Superior temporal gyrus (tissue), 1 donor: Measurements from ENCODE around the gene TNFAIP8L2.
"Not testable (repeated sequence)": the region's sequence is repeated elsewhere in the genome, so short reads cannot be mapped to it uniquely, and the experiment has no call there.

ENCODE experiments used
- DNase-seq: peaks from one replicate; pipeline ENCODE4 v3.0.0-alpha.2; 2016; ENCODE audit errors: extremely low spot score

The TNFAIP8L2 gene

DNA sequence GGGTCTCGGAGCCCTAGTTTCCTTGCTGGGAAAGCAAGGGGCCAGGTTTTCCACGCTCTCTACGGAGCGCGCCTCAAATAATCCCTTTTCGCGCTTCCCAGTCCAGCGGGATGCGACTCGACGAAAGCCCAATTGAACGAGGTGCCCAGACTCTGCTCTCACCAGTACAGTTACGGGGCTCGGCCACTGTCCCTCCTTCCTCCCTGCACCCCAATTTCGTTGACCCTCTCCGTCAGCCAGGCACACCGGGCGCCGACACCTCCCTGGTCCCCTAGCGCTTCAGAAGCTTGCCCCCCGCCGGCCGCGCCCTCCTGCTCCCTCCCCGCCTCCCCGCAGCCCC, 10.4 kb upstream of the TNFAIP8L2 start:
- DNase-seq: no peak

DNA sequence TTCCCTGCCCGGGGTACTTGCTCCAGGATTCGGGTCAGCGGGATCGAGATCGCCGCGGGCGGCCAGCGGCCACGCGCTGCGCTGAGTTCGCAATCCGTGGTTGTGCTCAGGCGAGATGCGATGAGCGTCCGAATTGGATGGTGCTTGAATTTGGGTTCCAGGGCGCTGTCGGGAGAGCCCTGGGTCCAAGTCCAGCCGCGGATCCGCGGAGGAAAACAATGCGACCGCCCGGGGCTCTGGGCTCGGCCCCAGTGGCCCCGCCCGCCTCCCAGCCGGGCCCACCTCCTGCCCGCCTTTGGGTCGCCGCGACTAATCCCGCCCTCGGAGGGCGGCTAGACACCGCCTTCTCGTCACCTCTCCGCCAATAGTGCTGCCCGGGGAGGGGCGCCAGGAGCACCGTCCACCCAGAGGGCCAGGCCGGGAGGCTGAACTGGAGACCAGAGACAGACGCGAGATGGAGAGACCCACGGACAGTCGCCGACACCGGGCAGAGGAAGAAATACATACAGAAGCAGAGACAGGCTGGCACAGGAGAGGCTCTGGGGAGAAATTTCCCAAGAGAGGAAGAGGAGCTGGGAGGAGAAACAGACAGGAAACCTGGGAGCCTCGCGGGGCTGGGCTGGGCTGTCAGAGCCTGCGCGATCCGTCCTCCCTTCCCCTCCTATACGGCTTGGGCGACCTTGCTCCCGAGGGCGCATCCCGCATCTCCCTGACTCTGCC, 9.9 kb upstream of the TNFAIP8L2 start, which contains the start of gene SEMA6C:
SEMA6C (minus strand) TSS at position 220 of the 720 bp plus-strand sequence. CDS start 4,010 bp downstream, outside the sequence.
- peak; percentile 95 for DNase-seq

DNA sequence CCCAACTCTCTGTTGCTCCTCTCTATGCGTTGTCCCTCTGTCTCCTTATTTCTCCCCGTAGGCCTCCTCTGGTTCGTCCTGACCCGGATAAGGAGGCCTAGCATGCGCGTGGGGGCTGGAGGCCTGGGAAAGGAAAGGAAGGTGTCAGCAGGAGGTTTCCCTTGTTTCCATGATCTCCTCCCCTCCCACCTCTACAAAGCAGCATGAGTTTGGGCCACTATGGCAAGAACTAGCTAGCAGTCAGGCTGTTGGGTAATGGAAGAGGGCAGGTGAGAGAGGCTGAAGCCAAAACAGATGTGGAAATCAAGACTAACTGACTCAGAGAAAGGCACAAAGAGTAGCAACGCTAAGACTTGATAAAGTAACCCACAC, 9.3 kb upstream of the TNFAIP8L2 start:
- no peak for DNase-seq

DNA sequence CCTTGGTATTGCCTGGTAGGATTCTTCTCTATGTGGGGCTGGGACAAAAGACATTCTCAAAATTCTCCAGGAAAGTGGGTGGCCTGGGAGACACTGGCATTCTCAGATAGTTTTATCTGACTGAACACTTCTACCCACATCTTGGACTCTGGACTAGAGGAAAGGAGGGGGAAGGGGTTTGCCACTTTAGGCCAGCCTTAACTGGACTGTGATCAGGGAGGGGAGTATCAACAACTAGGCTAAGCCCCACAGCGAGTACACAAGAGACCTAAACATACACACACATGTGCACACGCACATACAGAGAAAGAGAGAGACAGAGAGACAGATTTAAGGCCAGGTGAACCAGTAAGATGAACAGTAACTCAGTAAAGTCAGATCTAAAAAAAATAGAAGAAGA, 8.8 kb upstream of the TNFAIP8L2 start:
- DNase-seq: no peak

DNA sequence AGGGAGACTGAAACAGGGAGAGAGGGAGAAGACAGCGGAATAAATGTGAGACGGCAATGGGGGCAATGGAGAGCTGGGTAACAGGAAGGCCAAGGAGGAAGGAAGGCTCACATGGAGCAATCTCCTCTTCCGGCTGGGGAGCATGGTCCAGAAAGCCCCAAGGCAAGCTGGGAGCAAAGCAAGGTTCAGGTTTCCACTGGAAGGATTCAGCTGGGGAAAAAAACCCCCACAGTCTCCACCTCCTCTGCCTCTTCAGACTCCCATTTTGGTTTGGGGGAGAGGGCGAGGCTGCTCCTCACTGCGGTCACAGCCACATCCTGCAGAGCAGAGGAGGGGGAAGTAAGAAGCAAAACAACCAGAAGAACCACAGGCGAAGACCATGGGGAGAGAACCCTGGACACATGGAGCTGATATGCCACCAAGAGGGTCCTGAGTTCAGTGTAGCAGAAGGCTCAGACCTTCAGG, 650 bp downstream of the TNFAIP8L2 start:
- DNase-seq: no peak

DNA sequence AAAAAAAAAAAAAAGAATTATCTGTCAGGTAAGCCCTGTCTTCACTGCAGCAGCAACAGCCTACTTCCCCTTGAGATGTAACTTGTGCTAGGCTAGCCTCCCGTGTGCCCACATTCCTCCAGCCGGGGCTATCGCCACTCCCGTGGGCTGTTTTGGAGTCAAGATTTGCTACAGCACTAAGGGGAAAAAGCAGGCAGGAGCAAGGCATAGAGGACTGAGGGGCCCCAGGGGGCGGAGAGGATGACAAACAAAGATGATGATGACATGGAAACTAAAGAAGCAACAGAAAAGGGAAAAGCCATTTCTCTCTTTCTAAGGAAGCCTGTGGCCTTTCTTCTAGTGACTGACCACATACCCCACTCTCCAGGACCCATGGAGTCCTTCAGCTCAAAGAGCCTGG, 1.9 kb downstream of the TNFAIP8L2 start:
- no peak for DNase-seq

DNA sequence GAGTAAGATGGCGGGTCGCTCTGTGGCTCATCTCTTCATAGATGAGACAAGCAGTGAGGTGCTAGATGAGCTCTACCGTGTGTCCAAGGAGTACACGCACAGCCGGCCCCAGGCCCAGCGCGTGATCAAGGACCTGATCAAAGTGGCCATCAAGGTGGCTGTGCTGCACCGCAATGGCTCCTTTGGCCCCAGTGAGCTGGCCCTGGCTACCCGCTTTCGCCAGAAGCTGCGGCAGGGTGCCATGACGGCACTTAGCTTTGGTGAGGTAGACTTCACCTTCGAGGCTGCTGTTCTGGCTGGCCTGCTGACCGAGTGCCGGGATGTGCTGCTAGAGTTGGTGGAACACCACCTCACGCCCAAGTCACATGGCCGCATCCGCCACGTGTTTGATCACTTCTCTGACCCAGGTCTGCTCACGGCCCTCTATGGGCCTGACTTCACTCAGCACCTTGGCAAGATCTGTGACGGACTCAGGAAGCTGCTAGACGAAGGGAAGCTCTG, 2.4 kb downstream of the TNFAIP8L2 start:
- DNase-seq: no peak

DNA sequence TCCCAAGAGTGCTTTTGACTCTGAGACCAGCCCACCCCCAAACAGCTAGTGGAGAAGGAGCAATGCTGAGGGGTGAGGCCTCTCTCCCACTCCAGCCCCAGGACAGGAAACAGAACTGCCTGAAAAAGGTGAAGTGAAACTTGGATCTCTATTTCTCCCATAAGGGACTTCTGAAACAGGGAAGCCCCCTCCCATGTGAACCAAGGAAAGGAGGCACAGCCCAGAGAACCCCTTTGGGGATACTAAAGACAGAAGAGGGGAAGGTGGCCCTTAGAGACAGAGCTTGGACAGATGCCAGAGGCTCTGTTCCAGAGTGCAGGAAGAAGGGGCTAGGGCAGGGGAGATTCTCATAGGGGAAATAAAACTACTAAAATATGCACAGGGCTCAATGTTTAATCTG, 2.9 kb downstream of the TNFAIP8L2 start:
- DNase-seq: no peak

DNA sequence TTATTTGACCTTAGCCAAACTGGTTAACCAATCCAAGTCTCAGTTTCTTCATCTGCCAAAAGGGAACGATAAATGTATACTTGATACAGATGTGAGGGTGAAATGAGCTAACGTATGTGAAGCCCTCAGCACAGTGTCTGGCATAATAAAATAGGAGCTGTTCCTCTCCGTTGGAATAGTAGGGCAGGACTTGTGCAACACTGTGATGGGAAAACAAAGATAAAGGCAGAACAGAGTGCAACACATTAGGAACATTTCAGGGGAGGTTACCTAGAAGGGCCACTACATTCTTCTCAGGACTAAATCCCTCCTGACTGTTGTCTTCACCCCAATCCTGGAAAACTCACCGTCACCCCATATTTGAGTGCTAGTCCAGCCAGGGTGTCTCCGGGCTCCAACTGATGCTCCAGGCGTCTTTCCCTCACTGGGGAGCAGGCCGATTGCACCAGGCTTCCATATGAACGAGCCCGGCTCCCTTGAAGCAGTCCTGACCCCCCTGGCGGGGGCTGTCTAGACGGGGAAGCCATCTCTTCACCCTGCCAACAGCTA, 8.4 kb downstream of the TNFAIP8L2 start:
- no peak for DNase-seq

DNA sequence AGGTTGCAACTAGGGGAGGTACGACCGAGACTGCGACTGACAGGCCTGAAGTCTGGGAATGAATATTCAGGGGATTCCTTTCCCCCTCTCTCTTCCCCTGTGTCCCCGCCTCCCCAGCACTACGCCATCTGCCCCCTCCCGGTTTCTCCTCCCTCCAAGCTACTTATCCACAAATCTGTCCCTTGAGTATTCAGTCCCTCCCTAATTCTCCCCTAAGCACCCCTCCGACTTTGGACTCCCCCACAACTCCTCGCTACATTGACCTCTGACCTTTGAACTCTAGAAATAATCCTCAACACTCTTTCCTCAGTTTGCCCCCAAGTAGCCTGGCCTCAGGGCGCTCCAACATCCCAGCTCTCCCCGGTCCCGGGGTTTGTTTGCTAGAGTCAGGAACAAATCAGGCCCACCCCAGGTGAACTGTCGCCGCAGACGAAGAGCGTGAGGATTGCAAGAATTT, 8.9 kb downstream of the TNFAIP8L2 start:
- DNase-seq: peak; percentile 63

DNA sequence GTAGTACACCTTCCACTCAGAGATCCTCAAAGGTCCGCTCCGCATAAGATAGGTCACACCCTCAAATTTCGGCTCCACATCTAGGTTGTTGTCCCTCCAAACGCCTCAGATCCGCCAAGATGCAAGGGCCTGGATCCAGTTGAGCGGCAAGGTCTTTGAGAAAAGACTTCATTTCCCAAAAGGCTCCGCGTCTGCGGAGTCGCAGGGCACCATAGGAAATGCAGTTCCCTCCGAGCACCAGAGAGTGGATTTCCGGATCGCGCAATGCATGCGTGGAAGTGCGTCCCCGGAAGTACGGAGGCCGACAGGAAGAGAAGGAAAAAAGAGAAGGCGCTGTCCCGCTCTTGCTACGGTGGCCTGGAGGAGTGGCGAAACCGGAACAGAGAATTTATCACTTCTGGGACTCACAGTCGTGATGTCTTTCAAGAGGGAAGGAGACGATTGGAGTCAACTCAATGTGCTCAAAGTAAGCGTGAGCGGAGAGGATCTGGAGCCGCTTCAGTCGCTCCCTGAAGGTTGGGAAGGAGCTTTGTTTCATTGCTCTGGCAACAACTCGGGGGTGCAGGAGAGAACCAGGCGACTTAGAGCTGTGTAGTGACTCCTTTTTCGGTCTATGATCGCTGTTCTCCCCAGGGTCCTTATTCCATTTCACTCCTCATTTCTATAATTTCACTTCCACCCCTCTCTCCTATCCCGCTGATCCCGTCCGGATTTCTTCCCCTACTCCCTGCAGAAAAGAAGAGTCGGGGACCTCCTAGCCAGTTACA, 9.5 kb downstream of the TNFAIP8L2 start, which contains the start of the genes LYSMD1 and SCNM1:
LYSMD1 (minus strand) TSS at position 165 of the 767 bp plus-strand sequence. CDS start 644 bp downstream, outside the sequence.
SCNM1 (plus strand) TSS at position 407 of the 767 bp plus-strand sequence; CDS start at position 416, 9 bp downstream.
- DNase-seq: peak; percentile 100

DNA sequence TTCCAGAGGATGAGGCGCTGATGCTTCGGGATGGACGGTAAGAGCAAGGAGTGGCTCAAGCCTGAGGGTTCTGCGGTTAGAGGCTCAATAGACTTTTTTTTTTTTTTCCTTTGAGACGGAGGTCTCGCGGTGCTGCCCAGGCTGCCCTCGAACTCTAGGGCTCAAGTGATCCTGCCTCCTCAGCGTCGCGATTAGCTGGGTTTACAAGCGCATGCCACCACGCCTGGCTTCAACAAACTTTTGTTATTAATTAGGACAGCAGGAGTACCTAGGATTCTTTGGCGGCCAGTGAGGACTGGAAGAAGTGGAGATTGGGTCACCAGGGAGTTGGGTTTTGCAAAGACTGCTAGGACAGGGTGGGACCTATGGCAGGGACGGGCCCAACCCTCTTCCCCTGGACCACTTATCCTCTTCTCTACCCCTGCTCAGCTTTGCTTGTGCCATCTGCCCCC, 10.1 kb downstream of the TNFAIP8L2 start:
- DNase-seq: no peak

DNA sequence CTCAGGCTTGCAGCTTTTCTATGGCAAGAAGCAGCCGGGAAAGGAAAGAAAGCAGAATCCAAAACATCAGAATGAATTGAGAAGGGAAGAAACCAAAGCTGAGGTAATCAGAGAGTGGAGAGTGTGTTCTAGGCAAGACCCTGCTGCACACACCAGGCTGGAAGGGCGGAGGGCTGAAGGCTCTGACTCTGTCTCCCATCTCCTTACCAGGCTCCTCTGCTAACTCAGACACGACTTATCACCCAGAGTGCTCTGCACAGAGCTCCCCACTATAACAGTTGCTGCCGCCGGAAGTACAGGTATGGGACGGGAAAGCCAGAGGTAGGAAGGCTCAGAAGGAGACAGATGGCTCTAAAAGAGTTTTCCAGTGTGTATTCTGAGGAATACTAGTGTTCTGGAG, 10.7 kb downstream of the TNFAIP8L2 start:
- DNase-seq: no peak

DNA sequence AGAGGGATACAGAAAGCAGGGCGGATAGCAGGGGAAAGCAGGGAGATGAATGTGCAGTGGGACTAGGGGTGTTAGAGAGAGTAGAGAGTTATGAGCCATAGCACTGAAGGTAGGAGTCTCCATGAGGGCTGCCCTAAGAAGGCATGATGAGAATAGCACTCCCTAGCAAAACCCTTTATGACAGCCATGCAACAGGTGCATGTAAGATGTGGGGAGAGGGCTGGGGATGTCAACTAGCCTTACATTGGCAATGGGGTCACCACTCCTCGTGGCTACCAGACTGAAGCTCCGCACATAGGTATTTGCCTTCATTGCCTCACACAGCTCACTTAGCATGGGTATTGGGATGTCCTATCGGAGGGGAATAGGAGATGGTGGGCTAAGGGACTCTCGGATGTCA, 14.7 kb downstream of the TNFAIP8L2 start:
- DNase-seq: no peak

DNA sequence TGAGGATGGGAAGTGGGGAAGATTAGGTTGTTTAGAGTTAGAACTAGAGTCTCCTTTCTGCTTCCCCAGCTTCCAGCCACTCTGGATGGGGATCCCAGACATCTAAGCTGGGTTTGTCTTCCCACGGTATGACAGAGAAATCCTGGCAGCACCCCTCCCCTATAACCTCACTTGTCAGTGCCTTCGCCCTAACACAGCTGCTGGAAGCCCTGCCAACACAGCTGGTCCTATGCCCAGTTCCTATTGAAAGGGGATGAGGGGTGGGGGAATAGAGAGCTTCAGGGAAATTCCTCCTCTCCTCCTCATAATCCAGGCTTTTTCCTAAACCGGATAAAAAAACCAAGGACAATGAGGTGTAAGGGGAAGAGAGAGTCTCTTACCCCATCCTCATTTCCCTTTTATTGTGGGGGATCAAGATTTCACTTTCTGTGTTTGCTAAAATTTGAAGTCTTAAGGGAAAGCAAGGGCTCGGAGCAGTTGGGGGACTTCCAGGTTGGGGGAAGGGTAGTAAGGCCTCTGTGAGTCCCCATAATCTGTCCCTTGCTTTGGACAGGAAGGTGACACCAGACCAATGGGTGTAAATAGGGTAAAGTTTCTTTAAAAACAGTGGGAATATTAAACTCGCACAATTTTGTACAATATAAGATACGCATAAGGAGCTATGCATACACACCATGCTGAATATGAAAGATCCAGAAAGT, 18.7 kb downstream of the TNFAIP8L2 start:
- DNase-seq: peak; percentile 89

DNA sequence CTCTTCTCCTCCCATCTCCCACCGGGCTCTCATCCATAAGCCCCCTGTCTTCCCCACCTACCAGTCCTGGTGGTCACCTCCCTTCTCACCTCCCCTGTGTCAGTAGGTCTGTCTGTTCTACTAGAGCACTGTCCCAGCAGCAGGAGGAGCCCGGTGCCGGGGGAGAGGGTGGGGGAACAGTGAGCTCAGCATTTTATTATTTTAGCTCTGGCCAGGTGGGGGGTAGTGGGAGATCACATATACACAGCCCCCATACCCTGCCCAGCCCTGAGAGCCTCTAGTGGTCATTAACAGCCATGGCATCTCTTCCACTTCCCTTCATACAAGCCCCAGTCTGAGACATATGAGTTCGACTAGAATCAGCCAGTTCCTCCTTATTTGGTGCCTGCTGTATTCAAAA, 19.4 kb downstream of the TNFAIP8L2 start, which contains the start of gene TMOD4:
TMOD4 (minus strand) TSS at position 119 of the 400 bp plus-strand sequence. CDS start 1,106 bp downstream, outside the sequence.
- DNase-seq: no peak

DNA sequence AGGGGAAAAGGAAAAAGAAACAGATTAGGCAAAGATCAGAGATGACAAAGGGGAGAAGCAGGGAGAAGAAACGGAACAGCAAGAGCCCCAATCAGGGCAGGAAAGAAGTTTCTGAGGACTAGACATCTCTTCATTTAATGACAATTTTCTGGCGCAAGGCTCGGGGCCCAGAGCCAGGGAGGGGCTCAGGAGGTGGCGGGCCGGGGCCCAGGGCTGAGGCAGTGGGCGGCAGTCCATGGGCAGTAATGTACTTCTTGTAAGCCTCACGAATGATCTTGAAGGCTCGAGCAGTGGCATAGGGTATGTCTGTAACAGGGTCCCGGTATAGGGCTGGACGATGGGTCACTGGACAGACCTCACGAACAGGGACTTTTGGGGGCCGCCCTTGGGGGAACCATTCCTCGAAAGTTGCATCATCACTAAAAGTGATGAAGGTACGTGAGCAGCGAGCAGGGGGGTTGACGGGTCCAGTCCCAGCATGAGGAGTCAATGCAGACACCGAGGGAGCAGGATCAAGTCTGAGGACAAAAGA, 20.1 kb downstream of the TNFAIP8L2 start:
- no peak for DNase-seq

DNA sequence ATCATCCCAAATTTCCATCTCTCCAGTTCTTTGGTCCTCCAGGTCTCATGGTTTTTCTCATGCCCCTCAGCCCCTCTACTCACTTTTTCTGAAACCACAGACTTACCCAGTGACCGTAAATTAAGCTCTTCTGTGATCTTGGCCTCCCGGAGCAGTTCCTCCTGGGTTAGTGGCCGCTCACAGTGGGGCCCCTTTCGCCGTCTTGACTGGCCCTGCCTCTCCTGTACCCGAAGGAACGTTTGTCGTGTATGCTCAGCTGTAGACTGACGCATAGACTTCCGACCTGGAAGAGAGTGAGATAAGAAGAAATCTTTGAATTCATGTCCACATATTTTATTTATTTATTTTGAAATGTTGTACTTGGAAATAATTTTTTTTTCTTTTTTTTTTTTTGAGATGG, 27.8 kb downstream of the TNFAIP8L2 start:
- no peak for DNase-seq

DNA sequence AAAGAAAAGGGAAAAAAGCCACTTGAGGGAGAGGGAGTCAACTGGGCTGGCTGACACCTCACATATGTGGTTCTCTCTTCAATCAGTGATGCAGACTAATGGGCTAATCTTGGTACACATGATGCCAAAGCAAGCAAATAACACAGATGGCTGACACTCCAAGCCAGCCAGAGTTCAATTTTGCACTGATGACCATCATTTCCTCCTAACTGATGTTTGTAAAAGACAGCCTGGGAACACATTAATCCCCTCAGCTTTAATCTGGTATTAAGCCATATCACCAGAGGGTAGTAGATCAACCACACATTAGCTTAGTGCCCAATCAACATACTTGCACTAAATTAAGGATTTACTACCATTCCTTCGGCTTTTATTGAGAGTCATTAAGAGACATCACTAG, 30.8 kb downstream of the TNFAIP8L2 start:
- DNase-seq: no peak

DNA sequence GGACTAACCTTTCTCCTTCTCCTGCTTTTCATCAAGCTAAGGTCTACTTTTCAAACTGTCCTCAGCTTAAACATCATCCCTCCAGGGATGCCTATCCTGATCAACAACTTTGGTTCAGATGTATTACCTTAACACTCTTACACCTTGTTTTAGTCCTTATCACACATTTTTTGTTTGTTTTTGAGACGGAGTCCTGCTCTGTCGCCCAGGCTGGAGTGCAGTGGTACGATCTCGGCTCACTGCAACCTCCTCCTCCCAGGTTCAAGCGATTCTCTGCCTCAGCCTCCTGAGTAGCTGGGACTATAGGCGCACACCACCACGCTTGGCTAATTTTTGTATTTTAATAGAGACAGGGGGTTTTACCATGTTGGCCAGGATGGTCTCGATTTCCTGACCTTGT, 32.2 kb downstream of the TNFAIP8L2 start:
- not testable (repeated sequence) for DNase-seq
